ENCODE results near the gene XPR1.

DNA sequence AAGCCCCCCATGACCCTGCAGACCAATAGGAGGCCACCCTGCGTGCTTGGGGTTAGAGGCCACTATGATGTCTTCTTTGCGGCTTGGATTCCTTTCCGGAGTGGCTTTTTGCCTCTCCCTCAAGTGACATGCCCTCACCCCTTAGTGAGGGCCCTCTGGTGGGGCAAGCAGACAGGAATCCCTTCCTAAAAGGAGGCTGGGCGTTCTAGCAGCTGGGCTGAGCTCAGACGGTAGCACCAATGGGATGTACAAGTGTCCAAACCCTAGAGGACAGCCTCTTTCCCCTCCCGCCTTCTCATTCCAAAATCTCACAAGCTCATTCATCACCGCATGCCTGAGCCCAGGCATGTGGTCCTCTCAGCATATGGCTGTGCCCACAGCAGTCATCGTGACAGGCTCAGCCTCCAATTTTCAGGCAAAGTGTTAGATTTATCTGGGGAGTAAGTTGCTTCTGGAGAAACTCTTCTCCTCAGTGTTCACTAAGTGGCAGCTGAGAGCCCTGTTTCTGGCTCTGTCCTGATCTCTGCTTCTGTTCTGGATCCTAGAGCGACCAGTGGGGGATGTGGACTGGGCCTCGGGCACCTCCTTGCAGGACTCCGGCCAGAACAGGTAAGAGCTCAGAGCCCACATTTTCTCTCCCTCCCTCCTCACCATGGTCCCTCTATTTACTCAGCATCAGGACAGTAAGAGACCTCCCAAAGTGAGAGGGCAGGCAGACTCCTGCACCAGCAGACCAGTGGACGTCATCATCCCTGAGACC lies 285.7 kb downstream of the XPR1 start:
- TF ChIP-seq, protein P1, sequence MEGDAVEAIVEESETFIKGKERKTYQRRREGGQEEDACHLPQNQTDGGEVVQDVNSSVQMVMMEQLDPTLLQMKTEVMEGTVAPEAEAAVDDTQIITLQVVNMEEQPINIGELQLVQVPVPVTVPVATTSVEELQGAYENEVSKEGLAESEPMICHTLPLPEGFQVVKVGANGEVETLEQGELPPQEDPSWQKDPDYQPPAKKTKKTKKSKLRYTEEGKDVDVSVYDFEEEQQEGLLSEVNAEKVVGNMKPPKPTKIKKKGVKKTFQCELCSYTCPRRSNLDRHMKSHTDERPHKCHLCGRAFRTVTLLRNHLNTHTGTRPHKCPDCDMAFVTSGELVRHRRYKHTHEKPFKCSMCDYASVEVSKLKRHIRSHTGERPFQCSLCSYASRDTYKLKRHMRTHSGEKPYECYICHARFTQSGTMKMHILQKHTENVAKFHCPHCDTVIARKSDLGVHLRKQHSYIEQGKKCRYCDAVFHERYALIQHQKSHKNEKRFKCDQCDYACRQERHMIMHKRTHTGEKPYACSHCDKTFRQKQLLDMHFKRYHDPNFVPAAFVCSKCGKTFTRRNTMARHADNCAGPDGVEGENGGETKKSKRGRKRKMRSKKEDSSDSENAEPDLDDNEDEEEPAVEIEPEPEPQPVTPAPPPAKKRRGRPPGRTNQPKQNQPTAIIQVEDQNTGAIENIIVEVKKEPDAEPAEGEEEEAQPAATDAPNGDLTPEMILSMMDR (IDR thresholded peaks at IDR 0.05), result no peak
- TF ChIP-seq POLR2A (IDR thresholded peaks at IDR 0.05) (no peak), POLR2AphosphoS5 (IDR thresholded peaks at IDR 0.05) (no peak)

Data from gastroesophageal sphincter (tissue), 3 donors.